EH (cell line): Measurements from ENCODE around the gene PANX2.
A peak's percentile ranks its signal among the peaks of the same experiment; 100 is the strongest.

Source experiments
- DNase-seq: peaks from one replicate; pipeline ENCODE4 v3.0.0-alpha.2; 2015; ENCODE audit warnings: low read depth

The PANX2 gene

GRCh38 chr22:50216055-50216683 is 45.6 kb downstream of the PANX2 start:
- DNase-seq = no peak

- DNase-seq = no peak
Observed at GRCh38 chr22:50216684-50217520, 46.4 kb downstream of the PANX2 start.

GRCh38 chr22:50217543-50218152 is 47.1 kb downstream of the PANX2 start:
- DNase-seq = no peak

GRCh38 chr22:50218153-50218995 is 47.8 kb downstream of the PANX2 start:
- no peak for DNase-seq

GRCh38 chr22:50218996-50219727 is 48.6 kb downstream of the PANX2 start:
- peak; percentile 85 for DNase-seq

- no peak for DNase-seq
Observed at GRCh38 chr22:50219800-50220602, 49.5 kb downstream of the PANX2 start.

GRCh38 chr22:50220603-50221409 is 50.3 kb downstream of the PANX2 start:
- no peak for DNase-seq

- DNase-seq = no peak
Observed at GRCh38 chr22:50221410-50222300, 51.1 kb downstream of the PANX2 start.

- DNase-seq = no peak
Observed at GRCh38 chr22:50222508-50222907, 52.0 kb downstream of the PANX2 start.

GRCh38 chr22:50224071-50224470 is 53.5 kb downstream of the PANX2 start:
- no peak for DNase-seq

- no peak for DNase-seq
Observed at GRCh38 chr22:50225200-50225969, 54.9 kb downstream of the PANX2 start.

- no peak for DNase-seq
Observed at GRCh38 chr22:50226063-50226874, 55.7 kb downstream of the PANX2 start.

- no peak for DNase-seq
Observed at GRCh38 chr22:50226875-50227165, 56.3 kb downstream of the PANX2 start.

- DNase-seq = no peak
Observed at GRCh38 chr22:50227579-50228215, 57.2 kb downstream of the PANX2 start.

- DNase-seq = no peak
Observed at GRCh38 chr22:50228366-50228765, 57.8 kb downstream of the PANX2 start.

GRCh38 chr22:50229370-50229769 is 58.8 kb downstream of the PANX2 start:
- no peak for DNase-seq
